Measurements from ENCODE around the gene AMZ2.

Gene AMZ2

DNA sequence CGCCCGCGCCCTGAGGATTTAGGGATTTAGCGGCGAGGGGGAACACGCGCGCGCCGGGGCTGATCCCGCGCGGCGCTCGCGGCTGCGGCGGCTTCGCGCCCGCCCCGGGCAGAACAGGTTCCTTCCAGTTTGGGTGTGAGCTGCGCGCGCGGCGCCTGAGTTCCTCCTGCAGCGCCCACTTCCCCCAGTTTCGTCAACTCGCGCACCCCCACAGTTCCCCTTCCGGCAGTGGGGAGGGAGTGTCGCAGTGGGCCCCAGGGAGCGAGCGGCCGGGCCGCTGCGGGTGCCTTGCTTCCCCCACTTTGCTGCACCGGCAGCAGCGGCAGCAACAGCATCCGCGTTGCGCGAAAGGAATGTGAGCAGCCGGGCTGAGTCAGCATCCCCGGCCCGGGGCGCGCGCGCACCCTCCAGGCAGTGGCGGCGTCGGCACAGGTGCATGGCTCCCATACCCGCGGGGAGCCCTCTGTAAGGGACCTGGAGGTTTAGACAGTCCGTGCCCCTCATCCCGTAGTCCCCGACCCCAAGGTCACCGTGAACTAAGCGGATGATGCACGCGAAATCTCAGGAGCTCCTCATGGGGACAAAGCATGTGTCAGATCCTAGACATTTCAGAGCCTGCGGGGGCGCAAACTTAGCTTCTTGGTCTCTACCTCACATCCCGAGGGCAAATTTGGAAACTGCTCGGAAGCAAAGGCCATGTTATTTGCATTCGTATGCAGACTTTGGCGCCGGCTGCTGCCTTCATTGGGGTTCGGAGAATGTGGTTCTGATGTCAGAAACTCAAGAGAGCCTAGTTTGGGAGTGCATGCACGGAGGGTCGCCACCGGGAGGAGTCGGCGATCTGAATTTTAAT, 44.2 kb downstream of the AMZ2 start:
- peak; percentile 85 to 97 (median 92) for DNase-seq

GRCh38 chr17:68292689-68293040, 44.8 kb downstream of the AMZ2 start:
- no peak for DNase-seq

GRCh38 chr17:68293490-68294195, 45.8 kb downstream of the AMZ2 start:
- DNase-seq, result no peak

GRCh38 chr17:68294196-68294555, 46.3 kb downstream of the AMZ2 start:
- DNase-seq, result no peak

DNA sequence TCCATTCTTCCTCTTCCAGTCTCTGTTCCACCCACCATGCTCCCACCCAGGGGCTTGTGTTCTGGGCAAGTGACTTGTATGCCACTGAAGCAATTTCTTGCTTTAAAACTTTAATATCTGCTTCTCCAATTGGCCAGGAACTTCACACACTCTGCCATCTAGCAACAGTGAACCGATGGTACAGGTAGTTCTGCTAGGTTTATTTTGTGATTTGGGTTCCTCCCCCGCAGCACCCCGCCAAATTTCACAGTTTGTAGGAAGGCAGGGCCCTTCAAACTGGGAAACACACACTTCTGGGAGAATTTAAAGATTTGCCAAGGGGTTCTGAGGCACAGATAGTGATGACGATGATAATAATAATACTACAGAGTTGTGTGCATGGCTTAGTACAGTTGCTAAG, 46.8 kb downstream of the AMZ2 start:
- DNase-seq, result no peak

DNA sequence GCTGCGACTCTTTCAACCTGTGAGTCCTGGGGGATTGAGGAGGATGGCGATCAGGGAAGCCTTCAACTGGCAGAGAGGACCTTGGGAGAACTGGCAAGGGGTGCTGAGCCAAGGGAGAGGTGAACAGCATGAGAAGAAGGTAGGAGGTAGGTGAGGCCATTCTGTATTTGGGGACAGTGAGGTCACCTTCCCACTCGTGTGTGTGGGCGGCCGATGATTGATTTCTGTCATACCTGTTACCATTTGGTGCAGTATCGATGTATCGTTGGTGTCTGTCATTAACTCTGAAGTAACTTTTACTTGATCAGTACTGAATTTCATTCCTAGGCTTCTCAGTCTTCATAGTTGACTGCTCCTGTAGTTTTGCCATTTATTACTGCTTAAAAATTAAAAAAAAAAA, 47.2 kb downstream of the AMZ2 start:
- DNase-seq, result no peak

DNA sequence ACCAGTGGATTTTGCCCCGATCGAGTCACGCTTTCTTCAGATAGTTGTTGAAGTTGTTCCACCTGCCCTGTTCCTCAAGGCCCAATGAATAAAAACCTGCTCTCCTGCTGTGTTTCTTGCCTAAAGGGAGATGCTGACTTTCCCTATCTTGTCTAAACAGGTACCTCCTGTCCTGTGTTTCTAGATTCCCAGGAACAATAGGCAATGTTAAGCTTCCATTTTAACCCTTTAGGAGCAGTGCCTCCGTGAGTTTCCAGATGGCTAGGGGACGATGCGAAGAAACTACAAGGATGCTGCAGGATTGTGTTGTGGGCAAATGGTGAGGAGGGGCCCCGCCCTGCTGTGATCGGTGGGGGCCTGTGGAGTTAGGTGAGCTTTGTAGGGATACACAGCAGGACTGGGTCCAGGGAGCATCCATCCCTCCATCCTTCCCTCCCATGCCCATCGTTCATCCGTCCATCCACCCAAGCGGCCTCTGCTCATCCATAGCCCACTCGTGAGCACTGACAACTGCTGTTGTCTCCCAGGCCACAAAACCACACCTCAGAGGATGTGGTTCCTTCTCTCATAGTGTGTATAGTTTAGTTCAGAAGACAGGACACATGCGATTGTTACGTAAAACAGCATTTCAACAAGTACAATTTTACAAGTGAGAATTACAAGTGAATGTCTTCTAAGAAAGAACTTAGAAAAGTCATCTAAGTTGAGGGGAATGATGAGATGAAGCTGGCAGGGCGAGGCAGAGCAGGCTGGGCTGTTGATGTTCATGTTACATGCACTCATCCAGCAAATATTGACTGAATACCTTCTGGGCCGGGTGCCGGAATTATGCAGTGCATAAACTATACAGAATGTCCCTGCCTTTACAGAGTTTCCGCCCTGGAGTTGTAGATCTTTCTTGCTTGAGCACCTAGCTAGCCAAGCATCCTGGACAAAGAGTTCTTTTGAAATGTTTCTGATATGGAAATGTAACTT, 48.7 kb downstream of the AMZ2 start:
- peak; percentile 33 to 88 (median 72) for DNase-seq

GRCh38 chr17:68297195-68297594, 49.4 kb downstream of the AMZ2 start:
- DNase-seq, result peak in 1 of 6 experiments; percentile 35

DNA sequence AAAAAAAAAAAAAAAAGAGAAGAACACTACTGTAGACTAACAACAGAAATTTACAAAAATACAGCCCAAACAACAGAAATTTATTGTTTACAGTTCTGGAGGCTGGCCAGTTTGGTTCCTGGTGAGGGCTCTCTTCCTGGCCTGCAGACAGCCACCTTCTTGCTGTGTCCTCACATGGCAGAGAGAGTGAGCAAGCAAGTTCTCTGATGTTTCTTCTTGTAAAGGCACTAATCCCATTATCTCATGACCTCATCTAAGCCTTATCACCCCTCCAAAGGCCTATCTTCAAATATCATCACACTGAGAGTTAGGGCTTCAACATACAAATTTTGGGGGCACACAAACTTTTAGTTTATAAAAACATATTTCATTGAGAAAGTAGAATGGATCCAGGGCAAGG, 50.8 kb downstream of the AMZ2 start:
- no peak for DNase-seq

- DNase-seq, result no peak
Observed at GRCh38 chr17:68299817-68300216, 52.0 kb downstream of the AMZ2 start.

GRCh38 chr17:68301438-68301959, 53.7 kb downstream of the AMZ2 start:
- DNase-seq, result no peak

DNA sequence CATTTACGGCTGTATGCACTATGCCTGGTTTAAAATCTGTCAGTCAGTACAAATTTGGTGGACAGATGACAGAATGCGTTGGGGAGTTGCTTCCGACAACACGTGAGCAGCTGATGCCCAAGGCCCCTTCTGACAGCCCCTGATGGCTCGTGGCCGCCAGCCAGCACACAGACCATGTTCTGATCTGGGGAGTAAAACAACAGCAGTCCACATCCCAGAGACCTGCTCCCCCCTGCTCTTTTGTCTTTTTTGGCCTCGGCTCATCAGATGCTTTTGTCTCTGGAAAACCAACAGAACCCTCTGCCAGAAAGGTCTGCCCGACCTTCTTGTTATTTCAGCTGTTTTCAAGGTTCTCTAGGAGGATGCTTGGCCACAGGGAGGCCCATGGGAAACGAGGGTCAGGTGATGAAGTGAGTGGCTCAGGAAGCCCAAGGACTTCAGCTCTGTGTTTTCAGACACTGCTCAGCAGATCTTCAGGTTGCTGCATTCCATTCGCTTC, 54.3 kb downstream of the AMZ2 start:
- DNase-seq, result no peak

- DNase-seq, result no peak
Observed at GRCh38 chr17:68302666-68303065, 54.8 kb downstream of the AMZ2 start.

- DNase-seq, result no peak
Observed at GRCh38 chr17:68304706-68305105, 56.9 kb downstream of the AMZ2 start.

- no peak for DNase-seq
Observed at GRCh38 chr17:68305142-68305541, 57.3 kb downstream of the AMZ2 start.

All from stimulated activated naive CD4-positive, alpha-beta T cell (primary cell).